ENCODE measurements around the gene ZCCHC3. TPM values are rescaled to one million over a fixed set of nuclear protein-coding genes. Genes with fewer than 3 reads are reported as not detected.
A peak's percentile ranks its signal among the peaks of the same experiment; 100 is the strongest.

Gene ZCCHC3
- total RNA-seq, 1 donor: 11.2 TPM

GRCh38 chr20:325045-325888 is 27.9 kb downstream of the ZCCHC3 start, which contains the start of gene SOX12:
Gene SOX12, plus strand, starts transcription at chr20:325552. Its CDS starts 373 bp downstream, at chr20:325925.
- peak; percentile 94 for DNase-seq (ENCODE audit: low read depth)
- H3K4me3 ChIP-seq (ENCODE audit: low read depth, low read length): peak within 1 kb of the TSS; percentile 83
- TF ChIP-seq CTCF (IDR thresholded peaks at IDR 0.05; ENCODE audit: insufficient read depth, low read depth, low read length): no peak

- no peak for TF ChIP-seq CTCF (IDR thresholded peaks at IDR 0.05; ENCODE audit: insufficient read depth, low read depth, low read length)
- peak; percentile 63 for DNase-seq (ENCODE audit: low read depth)
- H3K4me3 ChIP-seq (ENCODE audit: low read depth, low read length): peak overlapping the region; percentile 83
Measured at GRCh38 chr20:325889-326644, 28.7 kb downstream of the ZCCHC3 start.

GRCh38 chr20:326645-327185 is 29.3 kb downstream of the ZCCHC3 start:
- peak overlapping the region; percentile 83 for H3K4me3 ChIP-seq (ENCODE audit: low read depth, low read length)
- no peak for TF ChIP-seq CTCF (IDR thresholded peaks at IDR 0.05; ENCODE audit: insufficient read depth, low read depth, low read length)
- peak; percentile 18 for DNase-seq (ENCODE audit: low read depth)

- H3K4me3 ChIP-seq (ENCODE audit: low read depth, low read length): peak overlapping the region; percentile 83
- peak; percentile 96 for DNase-seq (ENCODE audit: low read depth)
- TF ChIP-seq CTCF (IDR thresholded peaks at IDR 0.05; ENCODE audit: insufficient read depth, low read depth, low read length): no peak
Measured at GRCh38 chr20:327186-328026, 30.0 kb downstream of the ZCCHC3 start.

GRCh38 chr20:328027-328974 is 30.9 kb downstream of the ZCCHC3 start:
- no peak for TF ChIP-seq CTCF (IDR thresholded peaks at IDR 0.05; ENCODE audit: insufficient read depth, low read depth, low read length)
- peak overlapping the region; percentile 83 for H3K4me3 ChIP-seq (ENCODE audit: low read depth, low read length)
- no peak for DNase-seq (ENCODE audit: low read depth)

All from fibroblast of villous mesenchyme (primary cell).